Measurements from ENCODE around the gene MRPL39.
A peak's percentile ranks its signal among the peaks of the same experiment; 100 is the strongest.
"Not testable (repeated sequence)": the region's sequence is repeated elsewhere in the genome, so short reads cannot be mapped to it uniquely, and the experiment has no call there.

The MRPL39 gene

GRCh38 chr21:25636727-25637126, 29.4 kb upstream of the MRPL39 start:
- TF ChIP-seq CTCF (IDR thresholded peaks at IDR 0.05; ENCODE audit: control extremely low read depth, extremely low read depth, low read depth, missing control alignments): no peak
- ChIA-PET POLR2A (no interaction called here), CTCF (interaction anchor here (1.2 to 6.6 kb wide), 6 partner anchors 26 to 226 kb away, joined by 3 to 53 read pairs (median 4); no protein-coding TSS in a partner anchor)
- peak; percentile 18 for DNase-seq (ENCODE audit: extremely low spot score)

GRCh38 chr21:25635310-25635709, 28.0 kb upstream of the MRPL39 start:
- POLR2A ChIA-PET: no interaction called here
- no peak for TF ChIP-seq CTCF (IDR thresholded peaks at IDR 0.05; ENCODE audit: control extremely low read depth, extremely low read depth, low read depth, missing control alignments)
- CTCF ChIA-PET: interaction anchor here (1.4 to 6.6 kb wide), 5 partner anchors 13 to 113 kb away, joined by 3 to 53 read pairs (median 3); no protein-coding TSS in a partner anchor
- DNase-seq (ENCODE audit: extremely low spot score): no peak

- no peak for TF ChIP-seq CTCF (IDR thresholded peaks at IDR 0.05; ENCODE audit: control extremely low read depth, extremely low read depth, low read depth, missing control alignments)
- POLR2A ChIA-PET: no interaction called here
- CTCF ChIA-PET: interaction anchor here (1.3 kb wide), 1 partner anchor 25 kb away, joined by 3 read pairs; no protein-coding TSS in a partner anchor
- no peak for DNase-seq (ENCODE audit: extremely low spot score)
Observed at GRCh38 chr21:25632296-25632695, 25.0 kb upstream of the MRPL39 start.

GRCh38 chr21:25626757-25627156, 19.5 kb upstream of the MRPL39 start:
- TF ChIP-seq CTCF (IDR thresholded peaks at IDR 0.05; ENCODE audit: control extremely low read depth, extremely low read depth, low read depth, missing control alignments): no peak
- no peak for DNase-seq (ENCODE audit: extremely low spot score)
- ChIA-PET POLR2A (no interaction called here), CTCF (interaction anchor here (1.2 to 5.8 kb wide), 5 partner anchors 12 to 65 kb away, joined by 3 to 22 read pairs (median 4); partner anchors contain the start of gene JAM2)

- CTCF ChIA-PET: interaction anchor here (1.5 to 5.8 kb wide), 4 partner anchors 13 to 23 kb away, joined by 4 to 22 read pairs (median 19); partner anchors contain the start of gene JAM2
- DNase-seq (ENCODE audit: extremely low spot score); POLR2A ChIA-PET: not testable (repeated sequence)
Observed at GRCh38 chr21:25625776-25626555, 18.7 kb upstream of the MRPL39 start.

- DNase-seq (ENCODE audit: extremely low spot score): no peak
- POLR2A ChIA-PET: no interaction called here
- TF ChIP-seq CTCF (IDR thresholded peaks at IDR 0.05; ENCODE audit: control extremely low read depth, extremely low read depth, low read depth, missing control alignments): no peak
- CTCF ChIA-PET: interaction anchor here (4.5 to 5.8 kb wide), 2 partner anchors 14 to 17 kb away, joined by 19 read pairs; partner anchors contain the start of gene JAM2
Observed at GRCh38 chr21:25625036-25625435, 17.8 kb upstream of the MRPL39 start.

GRCh38 chr21:25624511-25624910, 17.2 kb upstream of the MRPL39 start:
- CTCF ChIA-PET: interaction anchor here (4.5 kb wide), 1 partner anchor 16 kb away, joined by 19 read pairs; no protein-coding TSS in a partner anchor
- POLR2A ChIA-PET: no interaction called here
- no peak for DNase-seq (ENCODE audit: extremely low spot score)
- no peak for TF ChIP-seq CTCF (IDR thresholded peaks at IDR 0.05; ENCODE audit: control extremely low read depth, extremely low read depth, low read depth, missing control alignments)
